Measurements from ENCODE around the gene TFCP2L1.
"Not testable (repeated sequence)": the region's sequence is repeated elsewhere in the genome, so short reads cannot be mapped to it uniquely, and the experiment has no call there.

TFCP2L1 gene, protein sequence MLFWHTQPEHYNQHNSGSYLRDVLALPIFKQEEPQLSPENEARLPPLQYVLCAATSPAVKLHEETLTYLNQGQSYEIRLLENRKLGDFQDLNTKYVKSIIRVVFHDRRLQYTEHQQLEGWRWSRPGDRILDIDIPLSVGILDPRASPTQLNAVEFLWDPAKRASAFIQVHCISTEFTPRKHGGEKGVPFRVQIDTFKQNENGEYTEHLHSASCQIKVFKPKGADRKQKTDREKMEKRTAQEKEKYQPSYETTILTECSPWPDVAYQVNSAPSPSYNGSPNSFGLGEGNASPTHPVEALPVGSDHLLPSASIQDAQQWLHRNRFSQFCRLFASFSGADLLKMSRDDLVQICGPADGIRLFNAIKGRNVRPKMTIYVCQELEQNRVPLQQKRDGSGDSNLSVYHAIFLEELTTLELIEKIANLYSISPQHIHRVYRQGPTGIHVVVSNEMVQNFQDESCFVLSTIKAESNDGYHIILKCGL

DNA sequence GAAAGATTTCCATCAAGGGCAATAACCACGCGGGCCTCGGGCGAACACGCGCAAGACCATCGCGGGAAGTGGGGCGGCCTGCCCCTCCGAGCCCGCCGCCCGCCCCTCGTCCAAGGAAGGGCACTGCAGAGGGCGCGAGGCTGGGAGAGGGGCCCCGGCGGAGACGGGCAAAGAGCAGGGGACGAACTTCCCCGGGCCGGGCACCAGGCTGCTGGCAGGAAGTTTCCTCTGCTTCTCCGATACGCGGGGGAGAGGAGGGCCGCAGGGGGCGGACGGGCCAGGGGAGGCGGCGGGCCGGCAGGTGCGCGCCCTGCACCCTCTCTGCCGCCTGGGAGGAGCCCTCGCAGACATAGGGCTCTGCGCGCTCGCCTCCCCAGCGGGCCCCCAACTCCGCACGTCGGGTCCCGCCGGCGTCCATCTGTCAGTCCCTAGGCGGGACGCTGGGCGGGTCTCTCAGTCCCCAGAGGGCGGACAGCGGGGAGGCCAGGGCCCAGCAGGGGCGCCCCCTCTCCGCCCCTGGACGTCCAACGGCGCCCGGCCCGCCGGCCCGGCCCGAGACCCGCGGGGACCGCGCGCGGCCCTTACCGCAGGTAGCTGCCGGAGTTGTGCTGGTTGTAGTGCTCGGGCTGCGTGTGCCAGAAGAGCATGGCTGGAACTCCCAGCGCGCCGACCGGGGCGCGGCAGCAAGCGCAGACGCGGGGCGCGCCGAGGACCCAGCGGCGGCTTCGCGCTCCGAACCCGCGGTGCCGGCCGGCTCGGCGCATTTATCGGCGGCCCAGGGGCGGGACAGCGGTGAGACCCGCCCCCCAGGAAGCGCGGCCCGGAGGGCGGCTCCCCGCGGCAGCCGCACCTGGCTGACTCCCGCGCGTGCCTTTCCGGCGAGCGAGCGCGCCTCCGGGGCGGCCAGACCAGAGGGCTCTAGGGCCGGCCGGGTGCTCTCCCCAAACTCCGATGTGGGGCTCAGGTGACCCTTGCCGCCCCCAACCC lies at the start of gene TFCP2L1:
Gene TFCP2L1 (minus strand): TSS at position 740 of the 987 bp plus-strand sequence. CDS start 93 bp downstream, at position 647.
- DNase-seq (ENCODE audit: low spot score) = no peak

DNA sequence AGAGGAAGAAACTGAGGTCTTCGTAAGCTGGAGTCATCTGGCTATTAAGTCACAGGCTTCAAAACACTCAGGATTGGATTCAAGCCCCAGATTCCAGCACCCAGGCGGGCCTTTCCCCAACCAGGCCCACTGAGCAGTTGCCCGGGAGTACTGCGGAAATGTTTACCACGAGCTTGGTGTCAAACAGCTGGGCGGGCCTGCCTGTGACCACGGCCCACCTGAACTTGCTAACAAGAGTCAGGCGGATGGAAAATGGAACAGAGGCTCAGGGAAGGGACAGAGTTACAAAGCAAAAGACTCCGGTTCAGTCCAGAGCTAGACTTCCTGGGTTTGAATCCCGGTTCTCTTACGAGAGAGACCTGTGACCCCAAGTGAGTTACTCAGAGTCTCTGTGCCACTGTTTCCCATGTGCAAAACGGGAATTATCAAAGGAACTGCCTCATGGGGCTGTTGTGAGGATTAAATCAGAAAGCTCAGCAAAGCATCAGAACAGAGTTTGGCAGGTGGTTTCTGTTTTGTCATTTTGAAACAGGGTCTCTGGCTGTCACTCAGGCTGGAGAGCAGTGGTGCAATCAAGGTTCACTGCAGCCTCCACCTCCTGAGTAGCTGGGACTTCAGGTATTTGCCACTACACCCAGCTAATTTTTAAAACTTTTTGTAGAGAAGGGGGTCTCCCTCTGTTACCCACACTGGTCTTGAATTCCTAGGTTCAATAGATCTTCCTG lies 49.0 kb upstream of the TFCP2L1 start:
- DNase-seq (ENCODE audit: low spot score) = no peak

DNA sequence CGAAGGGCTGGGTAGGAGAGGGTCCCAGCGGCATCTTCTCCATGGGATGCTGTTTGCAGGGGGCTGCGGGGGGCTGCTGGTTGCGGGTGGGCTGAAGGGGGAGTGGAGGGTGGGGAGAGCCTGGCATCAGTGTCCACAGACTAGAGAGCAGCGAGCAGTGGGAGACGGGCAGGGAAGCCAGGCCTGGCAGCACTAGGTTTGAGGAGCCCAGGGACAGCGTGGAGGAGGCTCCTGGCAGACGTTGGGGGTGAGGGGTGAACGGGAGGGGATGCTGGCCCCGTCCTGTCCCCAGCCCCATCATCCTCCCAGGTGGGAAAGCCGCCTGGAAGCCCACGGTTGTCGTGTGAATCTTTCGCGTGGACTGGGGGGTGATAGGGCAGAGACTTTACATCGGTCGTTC lies 48.2 kb upstream of the TFCP2L1 start:
- no peak for DNase-seq (ENCODE audit: low spot score)

DNA sequence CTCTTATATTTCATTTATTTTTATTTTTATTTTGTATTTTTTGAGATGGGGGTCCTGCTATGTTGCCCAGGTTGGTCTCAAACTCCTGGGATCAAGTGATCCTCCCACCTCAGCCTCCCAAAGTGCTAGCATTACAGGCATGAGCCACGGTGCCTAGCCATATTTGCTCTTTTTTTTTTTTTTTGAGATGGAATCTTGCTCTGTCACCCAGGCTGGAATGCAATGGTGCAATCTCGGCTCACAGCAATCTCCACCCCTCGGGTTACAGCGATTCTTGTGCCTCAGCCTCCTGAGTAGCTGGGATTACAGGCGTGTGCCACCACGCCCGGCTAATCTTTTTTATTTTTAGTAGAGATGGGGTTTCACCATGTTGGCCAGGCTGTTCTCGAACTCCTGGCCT lies 46.3 kb upstream of the TFCP2L1 start:
- not testable (repeated sequence) for DNase-seq (ENCODE audit: low spot score)

DNA sequence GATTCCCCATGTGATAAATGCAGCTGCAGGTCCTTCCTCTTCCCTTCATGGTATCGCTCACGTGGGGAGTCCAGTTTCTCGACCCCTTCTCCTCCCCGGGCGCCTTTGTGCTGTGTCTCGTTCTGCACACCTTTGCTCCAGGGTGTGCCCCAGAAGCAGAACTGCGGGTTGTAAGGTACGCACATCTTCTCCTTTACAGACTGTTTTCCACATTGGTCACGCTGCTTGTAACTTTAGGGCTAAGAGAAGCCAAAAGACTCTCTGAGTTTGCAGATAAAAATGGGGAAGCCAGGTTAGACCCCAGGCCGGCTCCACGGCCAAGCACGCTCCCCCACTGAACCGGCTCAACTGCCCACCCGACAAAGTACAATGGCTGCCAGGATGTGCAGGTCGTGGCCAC lies 45.9 kb upstream of the TFCP2L1 start:
- DNase-seq (ENCODE audit: low spot score) = no peak

DNA sequence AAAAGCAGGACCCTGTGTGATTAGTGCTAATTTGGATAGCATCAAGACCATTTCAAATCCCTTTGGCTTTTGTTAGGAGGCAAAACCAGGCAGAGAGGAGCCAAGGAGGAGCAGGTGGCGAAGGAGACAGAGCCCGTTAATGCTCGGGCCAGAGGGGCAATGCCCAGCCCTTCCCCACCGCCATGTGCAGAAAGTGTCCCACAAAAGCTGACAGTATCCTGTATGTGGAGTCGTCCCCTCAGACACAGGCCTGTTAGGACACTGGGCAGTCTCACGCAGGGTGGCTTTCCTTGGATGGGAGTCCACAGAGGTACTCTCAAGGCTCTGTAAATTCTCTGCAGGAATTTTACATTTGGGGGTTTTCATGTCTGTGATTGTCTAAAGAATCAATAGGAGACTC lies 44.8 kb upstream of the TFCP2L1 start:
- DNase-seq (ENCODE audit: low spot score) = no peak

DNA sequence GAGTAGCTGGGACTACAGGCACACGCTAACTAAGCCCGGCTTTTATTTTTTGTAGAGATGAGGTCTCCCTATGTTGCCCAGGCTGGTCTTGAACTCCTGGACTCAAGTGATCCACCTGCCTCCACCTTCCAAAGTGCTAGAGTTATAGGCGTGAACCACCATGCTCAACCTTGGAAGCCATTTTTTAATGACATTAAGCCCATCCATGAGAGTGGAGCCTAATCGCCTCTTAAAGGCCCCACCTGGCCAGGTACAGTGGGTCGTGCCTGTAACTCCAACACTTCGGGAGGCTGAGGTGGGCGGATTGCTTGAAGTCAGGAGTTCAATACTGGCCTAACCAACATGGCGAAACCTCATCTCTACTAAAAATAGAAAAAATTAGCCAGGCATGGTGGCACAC lies 41.6 kb upstream of the TFCP2L1 start:
- no peak for DNase-seq (ENCODE audit: low spot score)

DNA sequence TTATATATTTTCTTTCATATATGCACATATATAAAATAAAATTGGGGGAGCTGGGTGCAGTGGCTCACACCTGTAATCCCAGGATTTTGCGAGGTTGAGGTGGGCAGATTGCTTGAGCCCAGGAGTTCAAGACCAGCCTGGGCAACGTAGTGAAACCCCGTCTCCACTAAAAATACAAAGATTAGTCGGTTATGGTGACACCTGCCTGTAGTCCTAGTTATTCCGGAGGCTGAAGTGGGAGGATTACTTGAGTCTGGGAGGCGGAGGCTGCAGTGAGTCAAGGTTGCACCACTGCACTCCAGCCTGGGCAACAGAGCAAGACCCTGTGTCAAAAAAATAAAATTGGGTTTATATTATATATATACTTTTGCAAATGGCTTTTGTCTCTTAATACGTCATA lies 39.6 kb upstream of the TFCP2L1 start:
- no peak for DNase-seq (ENCODE audit: low spot score)

DNA sequence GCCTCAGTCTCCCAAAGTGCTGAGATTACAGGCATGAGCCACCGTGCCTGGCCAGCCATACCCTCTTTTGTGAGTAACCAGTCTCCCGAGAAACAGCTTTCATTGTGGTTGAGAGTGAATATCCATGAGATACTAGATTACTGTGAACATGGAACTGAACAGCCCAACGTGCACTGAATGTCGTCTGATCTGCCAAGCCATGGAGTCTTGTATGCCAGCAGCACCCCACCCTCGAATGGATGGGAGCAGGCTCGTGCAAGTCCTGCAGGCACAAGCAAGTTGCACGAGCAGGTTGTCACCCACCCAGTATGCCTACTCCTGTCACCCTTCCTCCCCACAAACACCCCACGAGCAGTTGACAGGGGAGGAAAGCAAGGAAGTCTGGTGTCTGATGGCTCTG lies 36.5 kb upstream of the TFCP2L1 start:
- no peak for DNase-seq (ENCODE audit: low spot score)

DNA sequence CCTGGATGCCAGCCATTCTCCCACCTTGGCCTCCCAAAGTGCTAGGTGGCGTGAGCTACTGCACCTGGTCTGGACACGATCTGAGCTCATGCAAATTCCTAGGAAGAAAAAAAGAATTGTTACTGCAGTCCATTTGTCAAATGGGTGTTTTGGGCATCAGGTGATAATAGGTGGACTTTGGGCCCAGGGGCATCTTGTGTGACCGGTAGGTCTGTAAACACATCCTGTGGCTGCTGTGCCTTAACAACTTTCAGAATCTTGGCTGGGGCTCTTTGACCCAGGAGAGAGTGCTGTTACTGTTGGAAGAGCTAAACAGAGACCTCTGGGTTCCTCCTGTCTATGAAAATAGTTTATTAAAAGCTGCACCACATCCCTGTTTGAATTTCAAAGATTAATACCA lies 34.9 kb upstream of the TFCP2L1 start:
- DNase-seq (ENCODE audit: low spot score) = no peak

DNA sequence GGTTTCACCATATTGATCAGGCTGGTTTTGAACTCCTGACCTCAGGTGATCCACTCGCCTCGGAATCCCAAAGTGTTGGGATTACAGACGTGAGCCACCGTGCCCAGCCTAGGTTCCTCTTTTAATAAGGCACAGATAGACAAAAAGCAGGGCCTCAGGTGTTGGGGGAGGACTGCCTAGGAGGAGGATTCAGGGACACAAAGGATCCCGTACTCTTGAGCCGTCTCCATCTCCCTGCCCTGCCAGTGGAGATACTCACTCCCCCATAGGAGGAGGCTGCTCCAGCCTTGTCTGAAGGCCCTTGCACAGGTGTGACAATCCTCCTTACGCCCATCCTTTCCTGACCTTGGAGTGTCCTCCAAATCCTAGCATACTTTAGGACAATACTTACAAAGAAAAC lies 32.0 kb upstream of the TFCP2L1 start:
- DNase-seq (ENCODE audit: low spot score) = no peak

DNA sequence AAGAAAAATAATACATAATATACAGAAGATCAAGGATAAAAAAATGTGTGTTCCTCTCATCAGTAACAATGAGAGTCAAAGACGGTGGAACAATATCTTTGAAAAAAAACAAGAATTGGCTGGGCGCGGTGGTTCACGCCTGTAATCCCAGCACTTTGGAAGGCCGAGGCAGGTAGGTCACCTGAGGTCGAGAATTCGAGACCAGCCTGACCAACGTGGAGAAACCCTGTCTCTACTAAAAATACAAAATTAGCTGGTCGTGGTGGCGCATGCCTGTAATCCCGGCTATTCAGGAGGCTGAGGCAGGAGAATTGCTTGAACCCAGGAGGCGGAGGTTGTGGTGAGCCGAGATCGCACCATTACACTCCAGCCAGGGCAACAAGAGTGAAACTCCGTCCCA lies 28.7 kb upstream of the TFCP2L1 start:
- not testable (repeated sequence) for DNase-seq (ENCODE audit: low spot score)

DNA sequence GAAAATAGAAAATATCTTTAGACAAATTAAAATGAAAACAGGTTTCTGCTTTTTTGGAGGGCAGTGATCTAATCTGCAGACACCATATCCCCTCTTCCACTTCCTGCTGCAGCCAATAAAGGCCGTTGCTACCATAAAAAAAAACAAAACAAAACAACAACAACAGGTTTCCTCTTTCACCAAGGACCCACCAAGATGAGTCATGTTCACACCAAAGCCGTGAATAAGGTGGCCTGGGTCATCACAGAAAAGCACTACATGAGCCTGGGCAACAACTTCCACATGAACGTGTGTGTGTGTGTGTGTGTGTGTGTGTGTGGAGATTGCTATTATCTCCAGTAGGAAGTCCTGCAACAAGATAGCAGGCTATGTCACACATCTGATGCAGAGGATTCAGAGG lies 24.8 kb upstream of the TFCP2L1 start:
- peak; percentile 13 for DNase-seq (ENCODE audit: low spot score)

DNA sequence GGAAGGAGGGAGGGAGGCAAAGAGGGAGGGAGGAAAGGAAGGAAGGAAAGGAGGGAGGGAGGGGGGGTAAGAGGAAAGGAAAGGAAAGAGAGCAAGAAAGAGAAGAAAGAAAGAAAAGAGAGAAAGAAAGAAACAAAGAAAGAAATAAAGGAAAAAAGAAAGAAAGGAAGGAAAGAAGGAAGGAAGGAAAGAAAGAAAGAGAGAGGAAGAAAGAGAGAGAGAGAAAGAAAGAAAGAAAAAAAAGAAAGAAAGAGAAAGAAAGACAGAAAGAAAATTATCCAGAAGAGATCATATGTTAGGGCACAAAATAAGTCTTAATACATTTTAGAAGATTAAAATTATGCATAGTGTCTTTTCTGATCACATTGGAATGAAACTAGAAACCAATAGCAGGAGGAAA lies 24.3 kb upstream of the TFCP2L1 start:
- no peak for DNase-seq (ENCODE audit: low spot score)

DNA sequence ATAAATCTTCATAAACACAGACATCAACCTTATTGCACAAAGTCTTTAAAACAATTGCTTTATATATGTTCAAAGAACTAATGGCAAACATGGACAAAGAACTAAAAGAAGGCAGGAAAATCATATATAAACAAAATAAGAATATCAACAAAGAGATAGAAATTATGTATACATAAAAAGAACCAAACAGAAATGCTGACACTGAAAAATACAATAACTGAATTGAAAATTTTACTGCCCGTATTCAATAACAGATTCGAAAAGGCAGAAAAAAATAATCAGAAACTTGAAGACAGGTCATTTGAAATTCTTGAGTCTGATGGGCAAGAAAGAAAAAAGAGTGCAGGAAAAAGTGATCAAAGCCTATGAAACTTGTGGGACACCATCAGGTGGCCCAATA lies 22.0 kb upstream of the TFCP2L1 start:
- no peak for DNase-seq (ENCODE audit: low spot score)

DNA sequence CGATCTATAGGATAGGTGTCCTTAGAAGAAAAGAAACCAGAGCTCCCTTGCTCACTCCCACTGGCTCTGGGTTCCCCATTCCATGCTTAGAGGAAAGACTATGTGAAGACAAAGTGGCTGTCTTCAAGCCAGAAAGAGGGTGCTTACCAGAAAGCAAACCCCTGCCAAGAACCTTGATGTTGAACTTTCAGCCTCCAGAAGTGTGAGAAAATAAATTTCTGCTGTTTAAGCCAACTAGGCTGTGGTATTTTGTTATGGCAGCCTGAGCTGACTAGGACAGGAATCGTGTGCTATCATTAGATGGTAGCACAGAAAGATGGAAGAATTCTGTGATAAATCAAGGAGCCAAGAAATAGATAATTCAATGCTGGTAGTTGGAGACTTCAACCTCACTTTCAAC lies 19.9 kb upstream of the TFCP2L1 start:
- no peak for DNase-seq (ENCODE audit: low spot score)

DNA sequence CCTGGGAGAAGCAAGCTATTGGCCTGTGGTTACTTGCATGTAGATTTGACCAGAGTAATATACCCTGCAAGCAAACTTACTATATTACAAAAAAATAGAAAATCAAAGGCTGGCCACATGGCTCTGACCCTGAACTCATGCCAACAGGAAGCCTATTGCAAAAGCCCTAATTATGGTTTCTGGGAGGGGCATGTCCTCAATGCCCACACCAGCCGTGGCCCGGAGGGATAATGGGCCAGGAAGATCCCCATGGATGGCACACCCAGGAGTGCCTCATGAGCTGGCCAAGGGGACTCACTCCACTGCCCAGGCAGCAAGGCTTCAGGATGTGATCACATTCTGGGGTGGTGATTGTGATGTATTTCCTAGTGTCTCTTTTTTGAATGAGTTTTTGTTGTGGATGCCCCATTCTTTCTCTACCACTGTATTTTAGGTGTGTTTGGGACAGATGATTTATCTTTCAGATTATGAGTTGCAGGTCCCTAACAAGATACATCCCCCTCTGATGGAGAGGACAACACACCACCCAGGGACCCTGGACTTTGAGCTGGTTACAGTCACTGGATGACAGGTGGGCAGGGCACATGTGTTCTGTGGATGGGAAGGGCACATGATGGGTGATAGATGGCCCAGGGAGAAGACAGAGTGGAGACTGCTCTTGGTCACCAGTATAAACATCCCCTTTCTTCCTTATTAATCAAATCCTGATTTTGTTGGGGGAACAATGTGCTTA lies 18.7 kb upstream of the TFCP2L1 start:
- DNase-seq (ENCODE audit: low spot score) = no peak

DNA sequence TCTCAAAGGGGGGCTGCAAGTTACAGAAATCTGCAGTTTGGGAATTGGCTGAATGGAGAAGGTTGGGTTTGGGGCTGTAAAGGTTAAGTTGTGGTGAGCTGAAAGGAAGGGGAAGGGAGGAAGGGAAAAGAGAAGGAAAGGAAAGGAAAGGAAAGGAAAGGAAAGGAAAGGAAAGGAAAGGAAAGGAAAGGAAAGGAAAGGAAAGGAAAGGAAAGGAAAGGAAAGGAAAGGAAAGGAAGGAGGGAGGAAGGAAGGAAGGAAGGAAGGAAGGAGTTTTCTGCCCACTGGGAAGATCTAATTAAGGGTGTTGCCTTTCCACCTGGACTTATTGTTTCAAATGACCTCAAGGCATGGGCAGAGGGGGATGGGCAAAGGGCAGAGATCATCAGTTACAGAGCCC lies 16.2 kb upstream of the TFCP2L1 start:
- not testable (repeated sequence) for DNase-seq (ENCODE audit: low spot score)

DNA sequence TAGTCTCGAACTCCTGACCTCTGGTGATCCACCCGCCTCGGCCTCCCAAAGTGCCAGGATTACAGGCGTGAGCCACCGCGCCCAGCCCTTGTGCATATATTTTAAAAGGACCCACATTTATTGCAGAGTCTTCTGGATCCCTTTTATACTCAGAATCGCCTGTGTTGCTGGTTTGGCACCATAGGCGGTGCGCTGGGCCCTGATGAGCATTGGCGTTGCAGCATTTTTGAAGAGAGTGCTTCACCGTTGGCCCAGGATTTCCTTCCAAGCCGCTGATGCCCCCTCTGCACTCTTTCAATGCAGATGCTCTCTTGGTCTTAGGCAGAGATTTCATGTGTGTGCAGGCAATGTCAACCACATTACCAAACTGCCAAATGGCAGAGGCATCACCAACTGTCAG lies 13.5 kb upstream of the TFCP2L1 start:
- no peak for DNase-seq (ENCODE audit: low spot score)

DNA sequence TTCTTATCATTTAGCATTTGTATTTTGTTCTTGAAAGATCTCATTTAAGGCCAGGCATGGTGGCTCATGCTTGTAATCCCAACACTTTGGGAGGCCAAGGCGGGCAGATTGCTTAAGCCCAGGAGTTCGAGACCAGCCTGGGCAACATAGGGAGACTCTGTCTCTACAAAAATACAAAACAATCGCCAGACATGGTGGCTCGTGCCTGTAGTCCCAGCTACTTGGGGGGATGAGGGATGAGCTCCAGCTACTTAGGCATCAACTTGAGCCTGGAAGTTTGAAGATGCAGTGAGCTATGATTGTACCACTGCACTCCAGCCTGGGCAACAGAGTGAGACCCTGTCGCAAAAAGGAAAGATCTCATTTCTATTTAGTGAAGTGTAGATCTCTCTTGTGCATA lies 12.9 kb upstream of the TFCP2L1 start:
- DNase-seq (ENCODE audit: low spot score) = not testable (repeated sequence)

DNA sequence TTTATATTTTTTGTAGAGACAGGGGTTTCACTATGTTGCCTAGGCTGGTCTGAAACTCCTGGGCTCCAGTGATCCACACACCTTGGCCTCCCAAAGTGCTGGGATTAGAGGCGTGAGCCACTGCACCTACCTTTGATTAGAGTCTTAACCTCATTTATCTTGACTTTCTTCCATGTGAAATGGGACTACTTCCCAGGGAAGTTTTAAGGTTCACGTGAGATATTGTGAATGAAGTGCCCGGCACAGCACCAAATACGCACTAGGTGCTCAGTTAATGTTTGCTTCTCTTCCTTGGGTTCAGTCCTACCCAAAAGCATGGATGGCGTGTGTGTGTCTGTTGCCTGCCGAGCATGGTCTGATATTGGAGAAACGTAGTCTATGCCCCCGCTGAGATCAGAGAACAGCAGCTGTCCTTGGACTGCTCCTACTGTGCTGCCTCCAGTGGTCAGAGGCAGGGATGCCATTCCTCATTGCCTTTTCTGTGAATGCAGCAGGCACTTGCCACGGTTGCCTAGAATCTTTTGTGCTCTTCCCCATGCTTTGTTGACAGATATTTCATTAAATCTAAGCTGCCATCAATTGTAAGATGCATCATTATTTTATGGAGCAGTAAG lies 12.3 kb upstream of the TFCP2L1 start:
- DNase-seq (ENCODE audit: low spot score) = no peak
